HL-60 (cell line): ENCODE results near the gene MFSD8.
"Not testable (repeated sequence)": the region's sequence is repeated elsewhere in the genome, so short reads cannot be mapped to it uniquely, and the experiment has no call there.

Source experiments
- DNase-seq, 2 experiments: peaks; one replicate each; pipeline ENCODE4 v3.0.0-alpha.2; 2010 to 2020; ENCODE audit warnings: low read depth in 1 of 2, low spot score in 1 of 2
- H3K27ac ChIP-seq: fragments of 250-450 bp; sonication (Bioruptor Pico); replicated peaks from 2 replicates; pipeline ENCODE4 v1.5.1; 2020; ENCODE audit warnings: mild to moderate bottlenecking, moderate library complexity
- H3K27me3 ChIP-seq: fragments of 250-450 bp; sonication (Bioruptor Pico); 2 replicates; pipeline ENCODE4 v1.5.1; 2021; ENCODE audit warnings: mild to moderate bottlenecking, moderate library complexity; ENCODE audit not compliant: insufficient read depth, poor library complexity, severe bottlenecking
- H3K4me3 ChIP-seq: replicated peaks from 2 replicates; pipeline ENCODE4 v1.5.1; 2011; ENCODE audit warnings: mild to moderate bottlenecking, control low read depth, low read length; ENCODE audit not compliant: insufficient read depth
- GABPA ChIP-seq: IDR thresholded peaks from 2 replicates; pipeline ENCODE4 v1.6.1; 2012; ENCODE audit warnings: low read depth
- POLR2AphosphoS5 ChIP-seq: IDR thresholded peaks from 2 replicates; pipeline ENCODE4 v1.6.1; 2012; ENCODE audit warnings: low read depth
- REST ChIP-seq: IDR thresholded peaks from 2 replicates; pipeline ENCODE4 v1.6.1; 2012; ENCODE audit warnings: low read depth; ENCODE audit not compliant: insufficient replicate concordance
- SPI1 ChIP-seq: IDR thresholded peaks from 2 replicates; pipeline ENCODE4 v1.6.1; 2012; ENCODE audit warnings: low read depth, mild to moderate bottlenecking, borderline replicate concordance
- TF ChIP-seq, protein P1 (sequence below): IDR thresholded peaks from one replicate; pipeline ENCODE4 v1.5.1; 2011; ENCODE audit warnings: low read length, control low read depth, inconsistent platforms; ENCODE audit not compliant: insufficient read depth

The MFSD8 gene

GRCh38 chr4:127959794-127960193, 5.2 kb downstream of the MFSD8 start:
- no peak for DNase-seq
- H3K27me3 ChIP-seq: no peaks in the 10 kb centered on the region
- H3K27ac ChIP-seq: no peak overlapping the region
- TF ChIP-seq, protein P1, sequence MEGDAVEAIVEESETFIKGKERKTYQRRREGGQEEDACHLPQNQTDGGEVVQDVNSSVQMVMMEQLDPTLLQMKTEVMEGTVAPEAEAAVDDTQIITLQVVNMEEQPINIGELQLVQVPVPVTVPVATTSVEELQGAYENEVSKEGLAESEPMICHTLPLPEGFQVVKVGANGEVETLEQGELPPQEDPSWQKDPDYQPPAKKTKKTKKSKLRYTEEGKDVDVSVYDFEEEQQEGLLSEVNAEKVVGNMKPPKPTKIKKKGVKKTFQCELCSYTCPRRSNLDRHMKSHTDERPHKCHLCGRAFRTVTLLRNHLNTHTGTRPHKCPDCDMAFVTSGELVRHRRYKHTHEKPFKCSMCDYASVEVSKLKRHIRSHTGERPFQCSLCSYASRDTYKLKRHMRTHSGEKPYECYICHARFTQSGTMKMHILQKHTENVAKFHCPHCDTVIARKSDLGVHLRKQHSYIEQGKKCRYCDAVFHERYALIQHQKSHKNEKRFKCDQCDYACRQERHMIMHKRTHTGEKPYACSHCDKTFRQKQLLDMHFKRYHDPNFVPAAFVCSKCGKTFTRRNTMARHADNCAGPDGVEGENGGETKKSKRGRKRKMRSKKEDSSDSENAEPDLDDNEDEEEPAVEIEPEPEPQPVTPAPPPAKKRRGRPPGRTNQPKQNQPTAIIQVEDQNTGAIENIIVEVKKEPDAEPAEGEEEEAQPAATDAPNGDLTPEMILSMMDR: no peak
- TF ChIP-seq POLR2AphosphoS5: no peak
- TF ChIP-seq GABPA: no peak
- TF ChIP-seq SPI1: no peak
- TF ChIP-seq REST: no peak
- H3K4me3 ChIP-seq: no peak overlapping the region

GRCh38 chr4:127957105-127957504, 7.9 kb downstream of the MFSD8 start:
- no peak overlapping the region for H3K27ac ChIP-seq
- no peak overlapping the region for H3K4me3 ChIP-seq
- TF ChIP-seq GABPA (no peak), SPI1 (no peak), REST (no peak), POLR2AphosphoS5 (no peak)
- TF ChIP-seq, protein P1: no peak
- no peaks in the 10 kb centered on the region for H3K27me3 ChIP-seq
- DNase-seq: no peak

- no peak overlapping the region for H3K4me3 ChIP-seq
- DNase-seq: no peak
- no peaks in the 10 kb centered on the region for H3K27me3 ChIP-seq
- TF ChIP-seq GABPA (no peak), SPI1 (no peak), POLR2AphosphoS5 (no peak), REST (no peak)
- TF ChIP-seq, protein P1: no peak
- H3K27ac ChIP-seq: no peak overlapping the region
Measured at GRCh38 chr4:127936974-127937373, 28.0 kb downstream of the MFSD8 start.

- H3K27me3 ChIP-seq, DNase-seq, H3K27ac ChIP-seq, H3K4me3 ChIP-seq: not testable (repeated sequence)
Measured at GRCh38 chr4:127931836-127932235, 33.1 kb downstream of the MFSD8 start.
